Activated CD4-positive, alpha-beta T cell treated with anti-CD3 and anti-CD28 coated beads, Interleukin-10, Interleukin-2, amounts not matched to agents 100 ng/mL and 50 ng/mL, durations not matched to agents 16 hours and 8 hours (primary cell): ENCODE results near the gene TRPM3.

Experiments used
- DNase-seq: peaks from one replicate; pipeline ENCODE4 v3.0.0-alpha.2; 2020

The TRPM3 gene

GRCh38 chr9:71096421-71097108 is 24.9 kb downstream of the TRPM3 start:
- no peak for DNase-seq

- no peak for DNase-seq
Observed at GRCh38 chr9:71094708-71095251, 26.6 kb downstream of the TRPM3 start.

- DNase-seq, result no peak
Observed at GRCh38 chr9:71090896-71091295, 30.5 kb downstream of the TRPM3 start.

GRCh38 chr9:71079451-71079850 is 42.0 kb downstream of the TRPM3 start:
- no peak for DNase-seq

GRCh38 chr9:71076096-71076495 is 45.3 kb downstream of the TRPM3 start:
- DNase-seq, result no peak

- no peak for DNase-seq
Observed at GRCh38 chr9:71073494-71073893, 47.9 kb downstream of the TRPM3 start.

GRCh38 chr9:71072587-71072986 is 48.8 kb downstream of the TRPM3 start:
- no peak for DNase-seq

- no peak for DNase-seq
Observed at GRCh38 chr9:71071633-71072032, 49.8 kb downstream of the TRPM3 start.

GRCh38 chr9:71058660-71059059 is 62.8 kb downstream of the TRPM3 start:
- DNase-seq, result no peak

- no peak for DNase-seq
Observed at GRCh38 chr9:71052287-71052686, 69.1 kb downstream of the TRPM3 start.

- no peak for DNase-seq
Observed at GRCh38 chr9:71048280-71048679, 73.1 kb downstream of the TRPM3 start.

- DNase-seq, result no peak
Observed at GRCh38 chr9:71042448-71042990, 78.9 kb downstream of the TRPM3 start.

GRCh38 chr9:71037521-71037920 is 83.9 kb downstream of the TRPM3 start:
- DNase-seq, result no peak

- no peak for DNase-seq
Observed at GRCh38 chr9:71036501-71036900, 84.9 kb downstream of the TRPM3 start.

GRCh38 chr9:71032779-71033178 is 88.6 kb downstream of the TRPM3 start:
- no peak for DNase-seq

- no peak for DNase-seq
Observed at GRCh38 chr9:71025728-71026127, 95.7 kb downstream of the TRPM3 start.

GRCh38 chr9:71025201-71025600 is 96.2 kb downstream of the TRPM3 start:
- no peak for DNase-seq

GRCh38 chr9:71010258-71010657 is 111.2 kb downstream of the TRPM3 start:
- no peak for DNase-seq

GRCh38 chr9:71005456-71005855 is 116.0 kb downstream of the TRPM3 start:
- DNase-seq, result no peak

- no peak for DNase-seq
Observed at GRCh38 chr9:71004196-71004595, 117.2 kb downstream of the TRPM3 start.

- no peak for DNase-seq
Observed at GRCh38 chr9:71003346-71003745, 118.1 kb downstream of the TRPM3 start.

GRCh38 chr9:71001780-71002386 is 119.5 kb downstream of the TRPM3 start:
- DNase-seq, result peak; percentile 29

- DNase-seq, result no peak
Observed at GRCh38 chr9:70998962-70999361, 122.5 kb downstream of the TRPM3 start.

- no peak for DNase-seq
Observed at GRCh38 chr9:70995511-70995910, 125.9 kb downstream of the TRPM3 start.
